Suprapubic skin (tissue), 4 donors: ENCODE results near the gene TAX1BP1. TPM values are rescaled to one million over a fixed set of nuclear protein-coding genes. Genes with fewer than 3 reads are reported as not detected.

ENCODE experiments used
- DNase-seq, 2 donors: peaks; one replicate each; pipeline ENCODE4 v3.0.0-alpha.2; 2019; ENCODE audit warnings: low spot score in 2 of 2
- H3K27ac ChIP-seq: fragments of 200-600 bp; sonication (generic); one replicate; pipeline ENCODE4 v1.5.1; 2019
- H3K27me3 ChIP-seq: fragments of 200-600 bp; sonication (generic); one replicate; pipeline ENCODE4 v1.5.1; 2019
- H3K36me3 ChIP-seq: fragments of 200-600 bp; sonication (generic); one replicate; pipeline ENCODE4 v1.5.1; 2019
- H3K4me1 ChIP-seq: fragments of 200-600 bp; sonication (generic); one replicate; pipeline ENCODE4 v1.5.1; 2019
- H3K4me3 ChIP-seq: fragments of 200-600 bp; sonication (generic); one replicate; pipeline ENCODE4 v1.5.1; 2019; ENCODE audit warnings: mild to moderate bottlenecking
- H3K9me3 ChIP-seq: fragments of 200-600 bp; sonication (generic); one replicate; pipeline ENCODE4 v1.5.1; 2019
- CTCF ChIP-seq, 2 donors: fragments of 200-600 bp in 1 of 2; fragments of 450-650 bp in 1 of 2; sonication (generic) in 1 of 2; IDR thresholded peaks; one replicate each; pipeline ENCODE4 v1.5.1; 2016 to 2019; ENCODE audit warnings: antibody characterized with exemption in 2 of 2, mild to moderate bottlenecking in 1 of 2, moderate library complexity in 1 of 2
- EP300 ChIP-seq: sonication (generic); formaldehyde crosslinking; IDR thresholded peaks from one replicate; pipeline ENCODE4 v1.6.1; 2017; ENCODE audit warnings: antibody characterized with exemption
- POLR2A ChIP-seq, 2 donors: fragments of 450-650 bp; IDR thresholded peaks; one replicate each; pipeline ENCODE4 v1.6.1; 2017; ENCODE audit warnings: antibody characterized with exemption in 2 of 2, mild to moderate bottlenecking in 2 of 2, moderate library complexity in 2 of 2
- POLR2AphosphoS5 ChIP-seq, 3 donors: sonication (generic); formaldehyde crosslinking; IDR thresholded peaks; one replicate each; pipeline ENCODE4 v1.6.1; 2017; ENCODE audit warnings: antibody characterized with exemption in 3 of 3
- WGBS: methylation state at CpG from one replicate; pipeline ENCODE4 v1.1.5; 2018; 5-methylcytosine and 5-hydroxymethylcytosine counted together
- total RNA-seq, 4 donors: library from RNA; depleted of rRNA; stranded (reverse); fragments of >200 nt; gene quantifications; one replicate each; pipeline ENCODE4 v1.1.0, GENCODE V29; 2016

Gene TAX1BP1
- total RNA-seq, 4 donors from 2014 or later, result 67.5 to 98.3 (median 84.5) TPM

GRCh38 chr7:27876756-27877155 is 136.8 kb downstream of the TAX1BP1 start:
- no peak for TF ChIP-seq CTCF (IDR thresholded peaks at IDR 0.05)
- no peak for TF ChIP-seq POLR2A (IDR thresholded peaks at IDR 0.05)
- no peak for TF ChIP-seq EP300
- no peak for TF ChIP-seq POLR2AphosphoS5 (IDR thresholded peaks at IDR 0.05)
- H3K4me1 ChIP-seq, result peaks cover 10% of the 10 kb centered on the region
- H3K27me3 ChIP-seq, result no peaks in the 10 kb centered on the region
- no peak overlapping the region for H3K27ac ChIP-seq
- WGBS, result 82% methylated on average over 8 of the region's 8 CpGs
- DNase-seq, result no peak
- H3K4me3 ChIP-seq, result no peak overlapping the region
- no peaks in the 10 kb centered on the region for H3K36me3 ChIP-seq
- no peaks in the 10 kb centered on the region for H3K9me3 ChIP-seq

Other genes with a start within 250 kb of the TAX1BP1 start
- 10 to 100 TPM; 27.9 to 35.2 (median 30.2) TPM for gene HIBADH, start 77.3 kb upstream of the TAX1BP1 start, total RNA-seq